ENCODE results near the gene DLG3.

DLG3 gene

DNA sequence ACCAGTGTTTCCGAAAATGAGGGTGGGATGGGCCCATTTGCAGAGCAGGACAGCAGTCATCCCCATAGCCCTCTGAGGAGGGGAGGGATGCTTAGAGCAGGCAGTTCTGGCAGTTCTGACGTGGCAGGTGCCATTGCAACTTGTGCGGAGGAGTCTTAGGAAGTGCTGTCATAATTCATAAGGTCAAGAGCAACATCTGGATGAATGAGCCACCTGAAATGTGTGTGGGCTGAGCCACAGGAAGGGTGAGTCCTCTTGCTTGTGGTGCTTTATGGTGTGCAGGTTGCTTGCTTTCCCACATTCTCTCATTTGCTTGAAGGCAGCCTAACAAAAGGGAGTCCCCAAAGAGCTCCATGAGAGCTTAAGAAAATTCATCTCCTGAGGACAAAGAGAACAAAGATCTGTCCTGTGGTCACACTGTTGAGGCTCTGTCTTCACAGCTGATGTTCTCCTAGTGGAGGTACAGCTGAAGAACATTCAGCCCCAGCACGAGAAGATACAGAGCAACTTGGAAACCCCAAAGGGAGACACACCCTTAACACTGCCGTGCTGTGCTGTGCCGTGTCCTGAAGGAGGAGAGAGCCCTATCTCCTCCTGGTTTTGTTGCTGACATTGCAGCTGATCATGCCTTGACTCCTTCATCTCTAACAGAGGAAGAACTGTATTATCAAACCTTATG is 60.3 kb downstream of the DLG3 start:
- Histone ChIP-seq H3K4me1 (ENCODE audit: insufficient read depth, low read length, poor library complexity, severe bottlenecking) (no peaks in the 10 kb centered on the region), H3K9me3 (ENCODE audit: insufficient read depth, low read depth, low read length) (no peaks in the 10 kb centered on the region), H3K9ac (ENCODE audit: low read depth, low read length, poor library complexity, severe bottlenecking) (no peak overlapping the region), H3K27me3 (ENCODE audit: insufficient read depth, low read length, poor library complexity, severe bottlenecking) (no peaks in the 10 kb centered on the region), H3K79me2 (ENCODE audit: insufficient read depth, low read length) (no peaks in the 10 kb centered on the region), H3F3A (ENCODE audit: low read depth) (no peaks in the 10 kb centered on the region), H3K36me3 (ENCODE audit: insufficient read depth, low read length) (peaks cover 20% of the 10 kb centered on the region; the same call in 1 of the 2 replicates), H4K20me1 (ENCODE audit: insufficient read depth, low read length, poor library complexity, severe bottlenecking) (no peaks in the 10 kb centered on the region), H3K4me2 (ENCODE audit: low read depth, low read length, poor library complexity, severe bottlenecking) (no peak overlapping the region), H3K4me3 (ENCODE audit: low read length, poor library complexity, severe bottlenecking) (no peak overlapping the region), H2AFZ (ENCODE audit: low read length) (no peak overlapping the region), H3K9me2 (replicated peaks; ENCODE audit: low read depth, low read length) (no peaks in the 10 kb centered on the region)
- TF ChIP-seq, protein P1, sequence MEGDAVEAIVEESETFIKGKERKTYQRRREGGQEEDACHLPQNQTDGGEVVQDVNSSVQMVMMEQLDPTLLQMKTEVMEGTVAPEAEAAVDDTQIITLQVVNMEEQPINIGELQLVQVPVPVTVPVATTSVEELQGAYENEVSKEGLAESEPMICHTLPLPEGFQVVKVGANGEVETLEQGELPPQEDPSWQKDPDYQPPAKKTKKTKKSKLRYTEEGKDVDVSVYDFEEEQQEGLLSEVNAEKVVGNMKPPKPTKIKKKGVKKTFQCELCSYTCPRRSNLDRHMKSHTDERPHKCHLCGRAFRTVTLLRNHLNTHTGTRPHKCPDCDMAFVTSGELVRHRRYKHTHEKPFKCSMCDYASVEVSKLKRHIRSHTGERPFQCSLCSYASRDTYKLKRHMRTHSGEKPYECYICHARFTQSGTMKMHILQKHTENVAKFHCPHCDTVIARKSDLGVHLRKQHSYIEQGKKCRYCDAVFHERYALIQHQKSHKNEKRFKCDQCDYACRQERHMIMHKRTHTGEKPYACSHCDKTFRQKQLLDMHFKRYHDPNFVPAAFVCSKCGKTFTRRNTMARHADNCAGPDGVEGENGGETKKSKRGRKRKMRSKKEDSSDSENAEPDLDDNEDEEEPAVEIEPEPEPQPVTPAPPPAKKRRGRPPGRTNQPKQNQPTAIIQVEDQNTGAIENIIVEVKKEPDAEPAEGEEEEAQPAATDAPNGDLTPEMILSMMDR (conservative IDR thresholded peaks at IDR 0.05; ENCODE audit: low read length), result no peak
- TF ChIP-seq EZH2phosphoT487 (IDR thresholded peaks at IDR 0.05; ENCODE audit: borderline replicate concordance), result no peak

DNA sequence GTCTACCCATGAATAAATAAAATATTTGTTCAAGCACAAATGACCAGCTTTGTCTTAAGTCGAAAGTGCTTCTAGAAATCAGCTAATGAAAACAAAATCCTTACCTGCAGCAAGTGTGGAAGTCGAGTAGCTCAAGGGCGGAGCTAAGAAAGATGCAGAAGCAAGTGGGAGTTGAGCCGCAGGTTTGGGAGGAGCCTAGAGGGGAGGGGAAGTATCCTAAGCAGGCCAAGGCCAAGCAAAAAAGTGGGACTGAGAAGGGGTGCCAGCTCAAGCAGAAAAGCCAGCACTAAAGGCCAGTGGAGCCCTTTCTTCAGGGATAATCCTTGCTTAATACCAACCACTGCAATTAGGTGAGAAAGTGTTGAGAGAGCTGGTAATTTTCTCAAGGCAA is 60.8 kb downstream of the DLG3 start:
- Histone ChIP-seq H3K9me2 (replicated peaks; ENCODE audit: low read depth, low read length) (no peaks in the 10 kb centered on the region), H3K4me1 (ENCODE audit: insufficient read depth, low read length, poor library complexity, severe bottlenecking) (no peaks in the 10 kb centered on the region), H4K20me1 (ENCODE audit: insufficient read depth, low read length, poor library complexity, severe bottlenecking) (no peaks in the 10 kb centered on the region), H3K79me2 (ENCODE audit: insufficient read depth, low read length) (no peaks in the 10 kb centered on the region), H3K9me3 (ENCODE audit: insufficient read depth, low read depth, low read length) (no peaks in the 10 kb centered on the region), H3K36me3 (ENCODE audit: insufficient read depth, low read length) (peaks cover 15% of the 10 kb centered on the region; the same call in 1 of the 2 replicates), H3K4me3 (ENCODE audit: low read length, poor library complexity, severe bottlenecking) (no peak overlapping the region), H3K4me2 (ENCODE audit: low read depth, low read length, poor library complexity, severe bottlenecking) (no peak overlapping the region), H3K9ac (ENCODE audit: low read depth, low read length, poor library complexity, severe bottlenecking) (no peak overlapping the region), H2AFZ (ENCODE audit: low read length) (no peak overlapping the region), H3K27me3 (ENCODE audit: insufficient read depth, low read length, poor library complexity, severe bottlenecking) (no peaks in the 10 kb centered on the region), H3F3A (ENCODE audit: low read depth) (no peaks in the 10 kb centered on the region)
- TF ChIP-seq, protein P1 (conservative IDR thresholded peaks at IDR 0.05; ENCODE audit: low read length), result no peak
- TF ChIP-seq EZH2phosphoT487 (IDR thresholded peaks at IDR 0.05; ENCODE audit: borderline replicate concordance), result no peak

DNA sequence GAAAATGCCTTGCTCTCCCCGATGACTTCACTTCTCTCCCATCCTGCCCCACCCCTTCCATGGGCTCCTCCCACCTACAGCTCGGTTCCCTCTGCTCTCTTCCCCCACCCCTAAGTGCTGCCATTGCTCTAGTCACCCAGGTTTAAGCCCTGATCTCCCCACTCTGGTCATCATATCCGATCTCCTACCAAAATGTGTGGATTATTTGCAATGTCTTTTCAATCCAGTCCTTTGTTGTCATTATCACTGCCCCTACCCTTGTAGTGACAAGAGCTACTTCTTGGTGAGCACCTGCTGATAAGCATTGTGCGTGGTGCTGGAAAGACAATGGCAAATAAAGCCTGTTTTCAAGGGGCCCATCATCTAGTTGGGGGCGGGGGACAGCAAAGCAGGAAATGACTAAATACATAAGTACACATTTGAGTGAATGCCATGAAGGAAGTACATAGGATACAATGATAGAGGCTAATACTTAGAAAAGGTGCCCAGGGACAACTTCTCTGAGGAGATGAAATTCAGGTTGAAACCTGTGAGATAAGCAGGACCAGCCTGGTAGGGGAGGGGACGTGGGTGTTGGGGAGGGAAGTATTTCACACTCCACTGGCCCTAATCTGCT is 63.8 kb downstream of the DLG3 start:
- Histone ChIP-seq H3K79me2 (ENCODE audit: insufficient read depth, low read length) (no peaks in the 10 kb centered on the region), H3K9ac (ENCODE audit: low read depth, low read length, poor library complexity, severe bottlenecking) (no peak overlapping the region), H3K4me2 (ENCODE audit: low read depth, low read length, poor library complexity, severe bottlenecking) (no peak overlapping the region), H4K20me1 (ENCODE audit: insufficient read depth, low read length, poor library complexity, severe bottlenecking) (no peaks in the 10 kb centered on the region), H3K4me1 (ENCODE audit: insufficient read depth, low read length, poor library complexity, severe bottlenecking) (no peaks in the 10 kb centered on the region), H3F3A (ENCODE audit: low read depth) (no peaks in the 10 kb centered on the region), H2AFZ (ENCODE audit: low read length) (no peak overlapping the region), H3K4me3 (ENCODE audit: low read length, poor library complexity, severe bottlenecking) (no peak overlapping the region), H3K9me2 (replicated peaks; ENCODE audit: low read depth, low read length) (no peaks in the 10 kb centered on the region), H3K27me3 (ENCODE audit: insufficient read depth, low read length, poor library complexity, severe bottlenecking) (no peaks in the 10 kb centered on the region), H3K9me3 (ENCODE audit: insufficient read depth, low read depth, low read length) (no peaks in the 10 kb centered on the region), H3K36me3 (ENCODE audit: insufficient read depth, low read length) (no peaks in the 10 kb centered on the region)
- TF ChIP-seq, protein P1 (conservative IDR thresholded peaks at IDR 0.05; ENCODE audit: low read length), result no peak
- no peak for TF ChIP-seq EZH2phosphoT487 (IDR thresholded peaks at IDR 0.05; ENCODE audit: borderline replicate concordance)
